NCI-H2171 treated with DMSO at 0.1 percent for 48 hours (cell line): ENCODE results near the gene DYNLT4.
"Not testable (repeated sequence)": the region's sequence is repeated elsewhere in the genome, so short reads cannot be mapped to it uniquely, and the experiment has no call there.

Experiments
- DNase-seq: peaks from one replicate; lab custom pipeline; 2025; lab: John Stamatoyannopoulos, UW

DYNLT4 gene

GRCh38 chr1:44806704-44807363 is at the start of gene DYNLT4:
DYNLT4 (minus strand) TSS chr1:44807351; CDS start chr1:44806668, 683 bp downstream.
- no peak for DNase-seq

GRCh38 chr1:44855742-44856141 is 48.6 kb upstream of the DYNLT4 start:
- no peak for DNase-seq

GRCh38 chr1:44854970-44855369 is 47.8 kb upstream of the DYNLT4 start:
- no peak for DNase-seq

GRCh38 chr1:44853201-44853600 is 46.0 kb upstream of the DYNLT4 start:
- DNase-seq, result no peak

GRCh38 chr1:44851308-44851707 is 44.2 kb upstream of the DYNLT4 start:
- no peak for DNase-seq

GRCh38 chr1:44849575-44850132 is 42.5 kb upstream of the DYNLT4 start:
- no peak for DNase-seq

GRCh38 chr1:44848456-44849181 is 41.5 kb upstream of the DYNLT4 start:
- peak; percentile 11 for DNase-seq

- DNase-seq, result no peak
These were observed 40.7 kb upstream of the DYNLT4 start for GRCh38 chr1:44847845-44848244.

- no peak for DNase-seq
These were observed 39.8 kb upstream of the DYNLT4 start for GRCh38 chr1:44846985-44847384.

- peak; percentile 81 for DNase-seq
These were observed 35.9 kb upstream of the DYNLT4 start, which contains the start of gene PTCH2 for GRCh38 chr1:44842862-44843655. PTCH2 (minus strand) TSS chr1:44843253; CDS start chr1:44842932, 321 bp downstream.

GRCh38 chr1:44842486-44842861 is 35.3 kb upstream of the DYNLT4 start:
- DNase-seq, result peak; percentile 32

GRCh38 chr1:44839576-44839975 is 32.4 kb upstream of the DYNLT4 start:
- DNase-seq, result peak; percentile 47

- not testable (repeated sequence) for DNase-seq
These were observed 31.1 kb upstream of the DYNLT4 start for GRCh38 chr1:44838294-44838693.

GRCh38 chr1:44835738-44836675 is 28.9 kb upstream of the DYNLT4 start:
- peak; percentile 83 for DNase-seq

- DNase-seq, result no peak
These were observed 27.2 kb upstream of the DYNLT4 start for GRCh38 chr1:44834328-44834727.

- no peak for DNase-seq
These were observed 25.0 kb upstream of the DYNLT4 start for GRCh38 chr1:44832056-44832705.

- DNase-seq, result peak; percentile 25
These were observed 24.4 kb upstream of the DYNLT4 start for GRCh38 chr1:44831516-44831915.

- DNase-seq, result no peak
These were observed 23.8 kb upstream of the DYNLT4 start for GRCh38 chr1:44830900-44831304.

GRCh38 chr1:44829506-44830384 is 22.6 kb upstream of the DYNLT4 start:
- no peak for DNase-seq
